KMS-11 (cell line): ENCODE results near the gene SNX1.

Source experiments
- H2AFZ ChIP-seq: fragments of 200-600 bp; sonication (generic); 2 replicates; pipeline ENCODE4 v1.6.1; 2016; ENCODE audit warnings: antibody characterized with exemption, mixed run types, low read depth
- H3K27ac ChIP-seq: fragments of 200-600 bp; sonication (generic); 2 replicates; pipeline ENCODE4 v1.6.1; 2016; ENCODE audit warnings: mild to moderate bottlenecking, mixed run types
- H3K27me3 ChIP-seq: fragments of 200-600 bp; sonication (generic); 2 replicates; pipeline ENCODE4 v1.6.1; 2017; ENCODE audit warnings: mild to moderate bottlenecking, low read depth, mixed run types, moderate library complexity; ENCODE audit not compliant: insufficient read depth
- H3K36me3 ChIP-seq: fragments of 200-600 bp; sonication (generic); 2 replicates; pipeline ENCODE4 v1.6.1; 2017; ENCODE audit warnings: mild to moderate bottlenecking, mixed run types; ENCODE audit not compliant: insufficient read depth
- H3K4me1 ChIP-seq: fragments of 200-600 bp; sonication (generic); 2 replicates; pipeline ENCODE4 v1.6.1; 2016; ENCODE audit warnings: mild to moderate bottlenecking, low read depth, mixed run types; ENCODE audit not compliant: poor library complexity, severe bottlenecking
- H3K4me2 ChIP-seq: fragments of 200-600 bp; sonication (generic); 2 replicates; pipeline ENCODE4 v1.7.0; 2016; ENCODE audit warnings: mild to moderate bottlenecking, mixed run types
- H3K4me3 ChIP-seq: fragments of 200-600 bp; sonication (generic); IDR thresholded peaks from 2 replicates; pipeline ENCODE4 v1.6.1; 2017; ENCODE audit warnings: low read depth, low read length, mixed read lengths; ENCODE audit not compliant: insufficient read depth
- H3K79me2 ChIP-seq: fragments of 200-600 bp; sonication (generic); 2 replicates; pipeline ENCODE4 v1.6.1; 2016; ENCODE audit warnings: low read depth, mixed run types; ENCODE audit not compliant: insufficient read depth
- H3K9ac ChIP-seq: fragments of 200-600 bp; sonication (generic); 2 replicates; pipeline ENCODE4 v1.6.1; 2016; ENCODE audit warnings: mild to moderate bottlenecking, mixed run types
- H4K20me1 ChIP-seq: fragments of 200-600 bp; sonication (generic); 2 replicates; pipeline ENCODE4 v1.6.1; 2016; ENCODE audit warnings: mild to moderate bottlenecking, mixed run types; ENCODE audit not compliant: insufficient read depth
- CTCF ChIP-seq: fragments of 200-600 bp; sonication (generic); conservative IDR thresholded peaks from 2 replicates; pipeline ENCODE4 v1.6.1; 2017; ENCODE audit warnings: low read depth, mild to moderate bottlenecking, antibody characterized with exemption, low read length, moderate library complexity, mixed read lengths

The SNX1 gene

GRCh38 chr15:64148581-64148980 is 52.8 kb downstream of the SNX1 start:
- no peak overlapping the region for H3K4me2 ChIP-seq
- no peak overlapping the region for H3K27ac ChIP-seq
- H3K4me1 ChIP-seq: peaks cover 24% of the 10 kb centered on the region
- no peak overlapping the region for H3K4me3 ChIP-seq
- H4K20me1 ChIP-seq: no peaks in the 10 kb centered on the region
- no peak overlapping the region for H2AFZ ChIP-seq
- TF ChIP-seq CTCF: no peak
- no peak overlapping the region for H3K9ac ChIP-seq
- H3K79me2 ChIP-seq: no peaks in the 10 kb centered on the region
- peaks cover 8% of the 10 kb centered on the region for H3K27me3 ChIP-seq
- H3K36me3 ChIP-seq: no peaks in the 10 kb centered on the region

GRCh38 chr15:64149424-64149823 is 53.6 kb downstream of the SNX1 start:
- H2AFZ ChIP-seq: no peak overlapping the region
- no peak overlapping the region for H3K9ac ChIP-seq
- TF ChIP-seq CTCF: peak; percentile 54
- no peaks in the 10 kb centered on the region for H4K20me1 ChIP-seq
- H3K4me2 ChIP-seq: no peak overlapping the region
- H3K27ac ChIP-seq: no peak overlapping the region
- no peaks in the 10 kb centered on the region for H3K79me2 ChIP-seq
- no peaks in the 10 kb centered on the region for H3K36me3 ChIP-seq
- peaks cover 24% of the 10 kb centered on the region for H3K4me1 ChIP-seq
- H3K27me3 ChIP-seq: peaks cover 8% of the 10 kb centered on the region
- H3K4me3 ChIP-seq: no peak overlapping the region

GRCh38 chr15:64149893-64150578 is 54.3 kb downstream of the SNX1 start:
- H3K79me2 ChIP-seq: no peaks in the 10 kb centered on the region
- H3K27me3 ChIP-seq: peaks cover 8% of the 10 kb centered on the region
- H3K4me3 ChIP-seq: no peak overlapping the region
- H3K36me3 ChIP-seq: no peaks in the 10 kb centered on the region
- no peaks in the 10 kb centered on the region for H4K20me1 ChIP-seq
- H3K27ac ChIP-seq: no peak overlapping the region
- H3K9ac ChIP-seq: no peak overlapping the region
- no peak for TF ChIP-seq CTCF
- no peak overlapping the region for H2AFZ ChIP-seq
- peaks cover 24% of the 10 kb centered on the region for H3K4me1 ChIP-seq
- no peak overlapping the region for H3K4me2 ChIP-seq

- Histone ChIP-seq H3K4me3 (no peak within 1 kb of the TSS), H3K27me3 (peaks cover 8% of the 10 kb centered on the region), H3K9ac (peak within 1 kb of the TSS; percentile 6; the same call in 1 of the 2 replicates), H3K79me2 (no peaks in the 10 kb centered on the region), H3K36me3 (peaks cover 6% of the 10 kb centered on the region; the same call in 1 of the 2 replicates), H3K4me1 (peaks cover 24% of the 10 kb centered on the region), H2AFZ (peak within 1 kb of the TSS; percentile 99), H3K4me2 (peak within 1 kb of the TSS; percentile 80), H3K27ac (no peak within 1 kb of the TSS), H4K20me1 (no peaks in the 10 kb centered on the region)
- no peak for TF ChIP-seq CTCF
Measured at GRCh38 chr15:64151727-64152506, 56.1 kb downstream of the SNX1 start, which contains the start of gene SNX22. TSS of gene SNX22 (plus strand) at chr15:64151731. CDS start at chr15:64151776, 45 bp downstream.
